Keratinocyte (primary cell): ENCODE measurements around the gene POLD3. TPM values are rescaled to one million over a fixed set of nuclear protein-coding genes. Genes with fewer than 3 reads are reported as not detected.

Experiments used
- DNase-seq: peaks from one replicate; pipeline ENCODE4 v3.0.0-alpha.2; 2011; ENCODE audit warnings: low read depth, missing footprints, low spot score
- FAIRE-seq: peaks from 2 replicates; lab custom pipeline; 2011; peaks lifted over from hg19 to GRCh38; lab: Jason Lieb, UNC
- H2AFZ ChIP-seq: 2 replicates; pipeline ENCODE4 v1.6.0; 2012; ENCODE audit warnings: low read length, control low read depth, inconsistent platforms; ENCODE audit not compliant: control insufficient read depth
- H3K27ac ChIP-seq: 2 replicates; pipeline ENCODE4 v1.5.1; 2011; ENCODE audit warnings: low read length; ENCODE audit not compliant: control insufficient read depth, insufficient read depth
- H3K27me3 ChIP-seq: 3 replicates; pipeline ENCODE4 v1.6.0; 2011; ENCODE audit warnings: low read length; ENCODE audit not compliant: control insufficient read depth, insufficient read depth; ENCODE audit errors: extremely low read depth
- H3K36me3 ChIP-seq, 2 experiments: 2 replicates in 1 of 2; 3 replicates in 1 of 2; pipeline ENCODE4 v1.5.1; 2011; ENCODE audit warnings: low read length in 2 of 2, mild to moderate bottlenecking in 1 of 2; ENCODE audit not compliant: control insufficient read depth in 2 of 2, insufficient read depth in 2 of 2; ENCODE audit errors: extremely low read depth in 1 of 2
- H3K4me1 ChIP-seq: 3 replicates; pipeline ENCODE4 v1.5.1; 2011; ENCODE audit warnings: low read length; ENCODE audit not compliant: control insufficient read depth, insufficient read depth; ENCODE audit errors: extremely low read depth
- H3K4me2 ChIP-seq: 3 replicates; pipeline ENCODE4 v1.6.0; 2011; ENCODE audit warnings: low read depth, low read length; ENCODE audit not compliant: control insufficient read depth, insufficient read depth; ENCODE audit errors: extremely low read depth
- H3K4me3 ChIP-seq, 3 experiments: fragments of 200-600 bp in 1 of 3; sonication (generic) in 1 of 3; 2 replicates in 2 of 3; 3 replicates in 1 of 3; pipeline ENCODE4 v1.5.1; 2011 to 2016; ENCODE audit warnings: low read length in 3 of 3, mild to moderate bottlenecking in 3 of 3, control low read depth in 2 of 3, inconsistent platforms in 1 of 3, low read depth in 1 of 3, mixed read lengths in 1 of 3, mixed run types in 1 of 3, moderate library complexity in 1 of 3; ENCODE audit not compliant: control insufficient read depth in 2 of 3, insufficient read depth in 2 of 3; ENCODE audit errors: extremely low read depth in 1 of 3
- H3K79me2 ChIP-seq: 2 replicates; pipeline ENCODE4 v1.6.0; 2012; ENCODE audit warnings: low read length; ENCODE audit not compliant: control insufficient read depth, insufficient read depth
- H3K9ac ChIP-seq: 3 replicates; pipeline ENCODE4 v1.6.0; 2011; ENCODE audit warnings: low read length; ENCODE audit not compliant: control insufficient read depth, insufficient read depth; ENCODE audit errors: extremely low read depth
- H3K9me1 ChIP-seq: 3 replicates; pipeline ENCODE4 v1.6.0; 2011; ENCODE audit warnings: low read length; ENCODE audit not compliant: control insufficient read depth, insufficient read depth; ENCODE audit errors: extremely low read depth
- H3K9me3 ChIP-seq: 2 replicates; pipeline ENCODE4 v1.5.1; 2012; ENCODE audit warnings: low read depth, low read length; ENCODE audit not compliant: control insufficient read depth
- H4K20me1 ChIP-seq: 3 replicates; pipeline ENCODE4 v1.6.0; 2011; ENCODE audit warnings: low read length; ENCODE audit not compliant: control insufficient read depth, insufficient read depth; ENCODE audit errors: extremely low read depth
- CTCF ChIP-seq, 3 experiments: IDR thresholded peaks in 1 of 3; conservative IDR thresholded peaks in 1 of 3; optimal IDR thresholded peaks in 1 of 3; 2 replicates in 2 of 3; 3 replicates in 1 of 3; pipeline versions ENCODE3 to v1.5.1; 2011; ENCODE audit warnings: low read length in 3 of 3, mild to moderate bottlenecking in 3 of 3, moderate library complexity in 2 of 3, control low read depth in 1 of 3, inconsistent platforms in 1 of 3; ENCODE audit not compliant: insufficient read depth in 2 of 3; ENCODE audit errors: extremely low read depth in 1 of 3
- EZH2 ChIP-seq: IDR thresholded peaks from one replicate; pipeline ENCODE4 v1.6.1; 2012; ENCODE audit warnings: inconsistent platforms, mild to moderate bottlenecking, low read length, moderate library complexity
- dilution Hi-C: fragments of 300-500 bp; cut with MboI; formaldehyde crosslinking; loops from one replicate; pipeline ENCODE4 v1.7.0; 2020; ENCODE audit warnings: low sequenced_read_pairs; ENCODE audit not compliant: extremely low pct_ligation_motif_present
- polyA plus RNA-seq, 5 experiments: library from polyadenylated mRNA; depleted of rRNA in 3 of 5; stranded (reverse) in 3 of 5; stranded (forward) in 1 of 5; unstranded in 1 of 5; fragments of >200 nt; gene quantifications; 1 replicate in 1 of 5; 2 replicates in 3 of 5; 3 replicates in 1 of 5; pipeline versions ENCODE4 v1.2.1 to v1.2.3, GENCODE V29; 2011 to 2012; ENCODE audit warnings: missing spikeins in 2 of 5, low read depth in 1 of 5, low replicate concordance in 1 of 5

The POLD3 gene
- polyA plus RNA-seq, 1 donor (not counting 4 experiments of a cell fraction or from before 2014, with no cell fraction given) = 16.7 TPM

GRCh38 chr11:74615988-74616387 lies 23.6 kb downstream of the POLD3 start:
- Histone ChIP-seq H4K20me1 (no peaks in the 10 kb centered on the region), H3K79me2 (no peaks in the 10 kb centered on the region), H3K9me1 (no peaks in the 10 kb centered on the region), H3K27me3 (no peaks in the 10 kb centered on the region), H3K36me3 (peaks cover 1 to 7% of the 10 kb centered on the region in 2 experiments), H3K9me3 (no peaks in the 10 kb centered on the region), H3K27ac (no peak overlapping the region), H2AFZ (no peak overlapping the region), H3K4me1 (no peaks in the 10 kb centered on the region), H3K4me3 (no peak overlapping the region), H3K4me2 (no peak overlapping the region), H3K9ac (no peak overlapping the region)
- DNase-seq (no peak), FAIRE-seq (no peak)
- dilution Hi-C loops = no loop called here
- no peak for TF ChIP-seq CTCF (optimal IDR thresholded peaks at IDR 0.05 in 1 of 3, IDR thresholded peaks at IDR 0.05 in 1 of 3, conservative IDR thresholded peaks at IDR 0.05 in 1 of 3; ENCODE audit: extremely low read depth in 1 of 3, insufficient read depth in 2 of 3, low read length in 3 of 3)
- no peak for TF ChIP-seq EZH2

- FAIRE-seq = no peak
- Histone ChIP-seq H3K27ac (no peak overlapping the region), H3K4me1 (no peaks in the 10 kb centered on the region), H2AFZ (no peak overlapping the region), H3K9ac (no peak overlapping the region), H3K79me2 (no peaks in the 10 kb centered on the region), H3K9me3 (no peaks in the 10 kb centered on the region), H3K36me3 (peaks cover 0 to 4% of the 10 kb centered on the region in 2 experiments), H3K4me2 (no peak overlapping the region), H3K4me3 (no peak overlapping the region), H3K27me3 (no peaks in the 10 kb centered on the region), H4K20me1 (no peaks in the 10 kb centered on the region), H3K9me1 (no peaks in the 10 kb centered on the region)
- TF ChIP-seq CTCF (optimal IDR thresholded peaks at IDR 0.05 in 1 of 3, IDR thresholded peaks at IDR 0.05 in 1 of 3, conservative IDR thresholded peaks at IDR 0.05 in 1 of 3; ENCODE audit: extremely low read depth in 1 of 3, insufficient read depth in 2 of 3, low read length in 3 of 3) = no peak
- TF ChIP-seq EZH2 = no peak
- dilution Hi-C loops = no loop called here
- DNase-seq = no peak
Observed at GRCh38 chr11:74620531-74620930, 28.1 kb downstream of the POLD3 start.
